ENCODE measurements around the gene TP53BP2.
"Not testable (repeated sequence)": the region's sequence is repeated elsewhere in the genome, so short reads cannot be mapped to it uniquely, and the experiment has no call there.

The TP53BP2 gene

DNA sequence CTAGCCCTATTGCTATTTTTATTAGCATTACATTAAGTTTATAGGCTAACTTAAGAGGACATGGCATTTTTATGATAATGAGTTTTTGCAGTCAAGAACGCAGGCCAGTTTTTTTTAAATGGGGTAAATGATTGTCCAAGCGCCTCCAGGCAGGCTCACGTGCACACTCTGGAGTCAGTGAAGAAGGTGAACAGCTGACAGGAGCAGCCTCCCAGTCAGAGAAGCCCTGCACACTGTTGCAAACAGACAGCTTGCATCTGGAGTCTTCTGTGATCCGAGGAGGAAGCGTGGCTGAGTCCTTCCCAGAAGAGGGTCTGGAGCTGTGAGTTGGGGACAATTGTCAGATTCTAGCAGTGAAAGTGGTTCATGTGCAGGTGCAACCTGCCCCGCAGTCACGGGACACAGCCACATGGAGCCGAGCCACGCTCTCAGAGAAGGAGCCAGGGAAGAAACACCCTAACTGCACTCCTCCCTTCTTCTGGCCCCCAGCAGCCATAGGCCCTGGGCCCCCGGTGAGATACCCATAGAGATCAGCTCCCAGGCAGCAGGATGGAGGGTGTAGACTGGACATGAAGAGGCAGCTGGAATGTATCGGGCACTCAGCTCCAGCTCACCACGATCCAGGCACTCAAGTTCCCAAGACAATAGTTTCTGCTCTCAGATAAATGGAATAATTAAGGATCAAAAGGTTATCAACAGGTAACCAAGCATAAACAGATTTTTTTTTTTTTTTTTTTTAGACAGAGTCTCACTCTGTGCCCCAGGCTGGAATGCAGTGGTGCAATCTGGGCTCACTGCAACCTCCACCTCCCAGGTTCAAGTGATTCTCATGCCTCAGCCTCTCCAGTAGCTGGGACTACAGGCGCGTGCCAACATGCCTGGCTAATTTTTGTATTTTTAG, 107.0 kb downstream of the TP53BP2 start:
- no peak for DNase-seq

DNA sequence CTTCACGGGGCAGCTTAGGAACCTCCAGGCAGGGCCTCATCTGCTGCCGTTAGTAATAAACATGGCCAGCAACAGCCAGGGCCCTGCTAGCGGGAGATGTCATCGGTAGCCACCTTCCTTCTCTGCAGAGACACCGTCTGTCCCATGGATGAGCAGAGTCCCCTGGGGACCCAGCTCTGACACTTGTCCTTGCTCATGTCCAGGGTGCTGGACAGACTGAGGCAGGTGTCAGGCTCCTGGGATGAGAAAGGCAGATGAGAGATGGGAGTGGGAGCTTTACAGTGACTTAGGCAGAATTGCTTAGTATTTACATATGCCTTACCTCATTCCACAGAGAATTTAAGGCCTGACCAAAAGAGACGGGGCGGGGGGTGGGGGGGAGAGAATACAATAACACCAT, 108.4 kb downstream of the TP53BP2 start:
- DNase-seq, result no peak

DNA sequence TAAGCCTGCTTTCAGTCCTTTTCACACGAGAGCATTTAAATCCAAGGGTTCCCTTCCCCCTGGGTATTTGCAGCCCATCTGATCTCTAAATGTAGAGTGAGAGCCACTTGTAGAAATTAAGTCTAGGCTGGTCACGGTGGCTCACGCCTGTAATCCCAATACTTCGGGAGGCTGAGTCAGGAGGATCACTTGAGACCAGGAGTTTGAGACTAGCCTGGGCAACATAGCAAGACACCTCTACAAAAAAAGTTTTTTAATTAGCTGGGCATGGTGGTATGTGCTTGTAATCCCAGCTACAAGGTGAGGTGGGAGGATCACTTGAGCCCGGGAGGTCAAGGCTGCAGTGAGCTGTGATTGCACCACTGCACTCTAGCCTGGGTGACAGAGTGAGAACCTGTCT, 109.1 kb downstream of the TP53BP2 start:
- DNase-seq, result not testable (repeated sequence)

DNA sequence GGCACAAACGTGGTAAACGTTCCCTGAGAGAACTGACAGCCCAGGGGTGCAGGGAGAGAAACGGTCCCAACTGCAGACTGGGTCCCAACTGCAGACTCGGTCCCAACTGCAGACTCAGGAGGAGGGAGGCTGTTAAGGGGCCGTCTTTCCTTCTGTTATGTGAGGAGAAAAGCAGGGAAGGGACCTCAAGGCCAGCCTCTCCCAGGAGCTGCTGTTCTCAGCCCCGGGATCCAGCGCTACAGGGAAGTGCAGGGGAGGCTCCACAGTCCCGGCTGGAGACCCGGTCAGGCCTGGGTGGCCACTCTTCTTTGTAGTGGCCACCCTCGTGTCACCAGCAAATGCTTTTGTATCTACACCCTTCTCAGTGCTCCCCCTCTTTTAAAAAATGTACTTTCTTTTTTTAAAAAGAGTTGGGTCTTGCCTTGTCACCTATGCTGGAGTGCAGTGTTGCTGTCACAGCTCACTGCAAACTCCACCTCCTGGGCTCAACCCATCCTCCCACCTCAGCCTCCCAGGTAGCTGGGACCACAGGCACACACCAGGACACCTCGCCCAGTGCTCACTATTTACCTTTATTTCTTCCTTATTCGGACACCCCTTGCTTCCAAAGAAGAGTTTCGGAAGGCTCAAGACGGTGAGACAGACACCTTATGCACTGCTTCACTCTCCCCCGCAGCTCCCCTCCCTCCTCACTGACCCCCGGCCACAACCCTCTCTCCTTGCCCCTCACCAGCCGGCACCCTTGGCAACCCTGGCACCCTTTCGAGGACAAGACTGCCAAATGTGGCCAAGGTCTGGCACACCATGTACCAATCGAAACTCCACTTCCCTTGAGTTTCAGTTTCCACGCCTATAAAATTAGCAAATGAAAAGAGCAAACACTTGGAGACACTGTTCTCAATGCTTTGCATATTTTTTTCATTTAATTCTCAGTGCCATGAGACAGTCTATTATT, 111.6 kb downstream of the TP53BP2 start:
- no peak for DNase-seq

DNA sequence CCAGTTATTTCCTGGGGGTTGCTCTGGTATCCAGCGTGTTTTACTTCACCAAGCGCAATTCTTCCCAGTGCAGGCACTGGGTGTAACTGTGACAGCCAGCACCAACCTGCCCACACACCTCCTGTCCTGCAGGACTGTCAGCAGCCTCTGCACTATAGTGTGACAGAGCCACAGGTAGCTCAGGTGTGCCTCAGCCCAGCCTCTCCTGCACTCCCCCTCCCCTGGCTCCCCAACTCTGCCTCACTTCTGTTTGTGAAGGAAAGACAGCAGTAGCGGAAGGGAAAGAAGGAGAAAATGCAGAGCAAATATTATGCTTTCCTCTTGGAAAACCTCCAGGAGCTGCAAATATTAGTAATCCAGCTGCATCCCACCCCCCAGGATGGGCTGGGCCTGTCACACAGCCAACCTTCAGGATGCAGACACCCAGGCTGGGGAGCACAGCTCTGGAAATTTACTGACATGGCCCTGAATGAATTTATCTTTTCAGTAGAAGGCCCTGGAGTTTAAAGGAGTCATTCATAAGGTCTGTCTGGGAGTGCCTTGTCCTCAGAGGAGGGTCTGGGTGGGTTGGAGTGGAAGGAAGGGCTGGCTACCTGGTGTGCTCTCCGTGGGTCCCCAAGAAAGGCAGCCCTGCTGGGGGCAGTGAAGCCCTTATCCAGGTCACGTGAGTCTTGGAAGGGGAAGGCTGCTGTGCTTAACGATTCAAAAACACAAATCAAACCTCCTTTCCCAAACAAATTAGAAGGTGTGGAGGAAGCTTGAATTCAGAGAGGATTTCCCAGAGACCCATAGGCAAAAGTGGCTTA, 112.6 kb downstream of the TP53BP2 start:
- DNase-seq, result no peak

DNA sequence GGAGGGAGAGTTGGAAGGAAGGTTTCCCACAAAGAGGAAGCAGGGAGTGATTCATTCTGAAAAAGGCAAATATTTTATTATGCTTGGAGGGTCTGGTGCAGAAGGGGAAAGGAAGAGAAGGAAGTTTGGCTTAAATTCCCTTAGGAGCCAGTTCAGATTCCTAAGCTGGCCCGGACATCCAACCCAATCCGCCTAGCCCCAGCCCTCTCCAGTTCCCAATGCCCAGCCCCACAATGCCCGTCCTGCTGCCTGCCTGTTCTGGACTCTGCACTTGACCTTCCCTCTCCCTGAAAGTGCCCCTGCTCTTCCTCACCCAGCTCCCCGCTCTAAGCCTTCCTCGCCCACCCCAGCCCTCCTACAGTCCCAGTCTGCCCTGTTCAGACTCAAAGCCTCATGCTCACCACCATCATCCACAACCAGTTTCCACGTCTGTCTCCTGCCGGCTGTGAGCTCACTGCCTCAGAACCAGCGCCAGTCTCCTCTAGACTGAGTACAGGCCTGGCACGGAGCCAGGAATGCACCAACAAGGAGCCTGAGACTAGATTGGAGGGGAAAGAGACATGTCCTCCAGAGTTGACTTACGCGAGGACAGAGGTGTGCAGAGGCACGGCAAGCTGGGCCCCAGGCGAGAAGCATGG, 114.5 kb downstream of the TP53BP2 start:
- DNase-seq, result no peak

DNA sequence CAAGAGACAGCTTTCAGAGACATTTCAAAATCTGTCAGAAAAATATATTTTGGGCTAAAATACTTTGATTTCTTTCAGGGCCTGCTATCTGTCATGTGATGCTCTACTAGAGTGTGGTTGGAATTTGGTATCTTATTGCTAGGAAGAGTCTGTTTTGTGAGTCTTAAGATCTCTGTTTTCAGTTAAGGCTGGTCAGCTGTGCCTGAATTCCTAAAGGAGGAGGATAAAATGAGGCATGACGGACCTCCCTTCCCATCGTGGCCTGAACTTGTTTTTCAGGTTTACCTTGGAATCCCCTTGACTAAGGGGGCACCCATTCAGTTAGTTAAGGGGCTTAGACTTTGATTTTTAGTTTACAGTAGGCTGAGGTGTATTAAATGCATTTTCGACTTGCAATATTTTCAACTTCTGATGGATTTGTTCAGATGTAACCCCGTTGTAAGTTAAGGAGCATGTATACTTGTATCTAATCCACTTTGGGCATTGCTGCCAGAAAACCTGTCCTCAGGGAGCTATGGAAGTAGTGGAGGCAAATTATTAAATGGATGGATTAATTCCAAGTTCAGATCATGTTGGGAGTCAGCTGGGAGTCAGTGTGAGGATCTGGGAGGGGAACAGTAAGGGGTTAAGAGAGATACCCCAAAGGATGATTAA, 115.1 kb downstream of the TP53BP2 start:
- DNase-seq, result no peak

DNA sequence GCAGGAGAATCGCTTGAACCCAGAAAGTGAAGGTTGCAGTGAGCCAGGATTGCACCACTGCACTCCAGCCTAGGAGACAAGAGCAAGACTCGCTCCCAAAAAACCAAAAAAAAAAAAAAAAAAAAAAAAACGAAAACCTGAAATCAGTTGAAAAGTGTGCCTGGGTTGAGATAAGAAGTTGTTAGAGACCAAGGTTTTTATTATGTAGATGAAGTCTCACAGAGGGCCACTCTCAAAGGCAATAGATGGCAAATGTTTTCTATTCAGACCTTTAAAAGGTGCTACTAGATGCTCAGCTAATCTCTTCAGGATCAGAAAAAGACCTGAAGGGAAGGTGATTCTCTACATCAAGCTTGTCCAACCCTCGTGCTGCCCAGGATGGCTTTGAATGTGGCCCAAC, 115.8 kb downstream of the TP53BP2 start:
- no peak for DNase-seq

All from NCI-H774 (cell line).